Ovary (tissue), 9 donors: ENCODE measurements around the gene PA2G4. TPM values are rescaled to one million over a fixed set of nuclear protein-coding genes. Genes with fewer than 3 reads are reported as not detected.

ENCODE experiments used
- DNase-seq, 5 donors: peaks; one replicate each; pipeline ENCODE4 v3.0.0-alpha.2; 2019 to 2020
- H3K27ac ChIP-seq, 2 donors: fragments of 200-600 bp; one replicate each; pipeline versions ENCODE4 v1.5.1 to v1.8.0; 2019 to 2022
- H3K27me3 ChIP-seq: fragments of 200-600 bp; one replicate; pipeline ENCODE4 v1.8.0; 2022
- H3K36me3 ChIP-seq: fragments of 200-600 bp; sonication (generic); one replicate; pipeline ENCODE4 v1.5.1; 2019
- H3K4me1 ChIP-seq: one replicate; pipeline ENCODE4 v1.8.1; 2013; ENCODE audit warnings: mild to moderate bottlenecking, moderate library complexity; ENCODE audit not compliant: insufficient read depth
- H3K4me3 ChIP-seq: fragments of 200-600 bp; sonication (generic); one replicate; pipeline ENCODE4 v1.5.1; 2017
- H3K9me3 ChIP-seq, 2 donors: fragments of 200-600 bp in 1 of 2; sonication (generic) in 1 of 2; one replicate each; pipeline versions ENCODE4 v1.5.1 to v1.8.1; 2013 to 2019; ENCODE audit warnings: mild to moderate bottlenecking in 1 of 2, moderate library complexity in 1 of 2
- EP300 ChIP-seq: sonication (generic); formaldehyde crosslinking; IDR thresholded peaks from one replicate; pipeline ENCODE4 v1.6.1; 2017; ENCODE audit warnings: antibody characterized with exemption
- POLR2A ChIP-seq: fragments of 450-650 bp; IDR thresholded peaks from one replicate; pipeline ENCODE4 v1.6.1; 2017; ENCODE audit warnings: antibody characterized with exemption, mild to moderate bottlenecking, moderate library complexity
- WGBS, 3 donors: extraction: QIAGEN DNeasy Blood & Tissue Kit in 1 of 3; methylation state at CpG; one replicate each; pipeline versions ENCODE4 v1.1.5 to v1.1.7; 2013 to 2017; 5-methylcytosine and 5-hydroxymethylcytosine counted together
- intact Hi-C, 4 donors: fragments of 100-400 bp; cut with DNase I; formaldehyde crosslinking; loops; one replicate each; pipeline versions ENCODE4 v1.11.0 to v1.15.1; 2022 to 2023
- polyA plus RNA-seq, 2 donors: library from polyadenylated mRNA; stranded (reverse); fragments of 200-250 nt in 1 of 2; fragments of 350-450 nt in 1 of 2; fragmentation: Illumina TruSeq in 1 of 2; extraction: RNeasy Lipid Tissue Mini Kit (QIAGEN cat#74804) in 1 of 2; gene quantifications; one replicate each; pipeline ENCODE4 v1.2.3, GENCODE V29; 2013 to 2014
- total RNA-seq, 7 donors: library from RNA; depleted of rRNA in 2 of 7; stranded (reverse); fragments of >200 nt in 2 of 7; fragmentation: NEBNext Ultra II Directional in 3 of 7; extraction: Animal tissue kit (Norgen Biotek cat#: 25700) in 3 of 7; gene quantifications; one replicate each; pipeline versions ENCODE4 v1.1.0 to v1.2.4, GENCODE V29; 2016 to 2023
- TF ChIP-seq, protein P1 (sequence below), 3 donors: fragments of 450-650 bp in 2 of 3; fragments of 200-600 bp in 1 of 3; IDR thresholded peaks; one replicate each; pipeline versions ENCODE4 v1.5.1 to v1.8.0; 2016 to 2022; ENCODE audit warnings: antibody characterized with exemption in 3 of 3, mild to moderate bottlenecking in 1 of 3
- donor health status: DM: no; HTN: no; CAD: no; lungs with moderate emphysema.
- donor health status: DM: no; HTN: no; CAD: no.
- donor health status: Bipolar disorder and iron deficiency.
- donor health status: DM: yes; HTN: yes; CAD: no.
- donor health status: DM: no; HTN: no; CAD: no.
- donor health status: DM: yes; HTN: yes; CAD: no.

The PA2G4 gene
- total and polyA plus RNA-seq, 9 donors, result 65.6 to 219 (median 79.7) TPM

DNA sequence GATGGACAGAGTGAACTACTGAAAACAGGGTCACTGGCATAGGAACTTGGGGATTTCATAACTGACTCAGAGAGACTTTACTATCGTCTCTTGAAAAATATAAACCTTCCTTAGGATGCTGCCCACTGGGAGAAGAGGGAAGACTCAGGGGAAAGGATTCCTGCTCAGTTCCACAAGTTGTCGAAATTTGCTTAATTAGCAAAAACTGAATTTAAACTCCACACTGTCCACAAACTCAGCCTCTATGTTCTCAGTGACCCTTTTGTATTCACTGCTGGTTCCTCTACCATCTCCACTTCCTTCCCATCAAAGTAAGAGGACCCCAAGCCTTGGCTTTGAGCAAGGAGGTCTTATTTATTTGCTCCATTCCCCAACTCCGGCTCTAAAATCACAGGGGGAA, 40.9 kb downstream of the PA2G4 start:
- no peak overlapping the region for H3K4me3 ChIP-seq
- intact Hi-C loops, result no loop called here
- H3K4me1 ChIP-seq, result peaks cover 4% of the 10 kb centered on the region
- H3K27ac ChIP-seq, result no peak overlapping the region
- 69 to 82% (median 79%) methylated on average over 3 of the region's 3 CpGs for WGBS, 3 donors
- H3K36me3 ChIP-seq, result no peaks in the 10 kb centered on the region
- TF ChIP-seq, protein P1, sequence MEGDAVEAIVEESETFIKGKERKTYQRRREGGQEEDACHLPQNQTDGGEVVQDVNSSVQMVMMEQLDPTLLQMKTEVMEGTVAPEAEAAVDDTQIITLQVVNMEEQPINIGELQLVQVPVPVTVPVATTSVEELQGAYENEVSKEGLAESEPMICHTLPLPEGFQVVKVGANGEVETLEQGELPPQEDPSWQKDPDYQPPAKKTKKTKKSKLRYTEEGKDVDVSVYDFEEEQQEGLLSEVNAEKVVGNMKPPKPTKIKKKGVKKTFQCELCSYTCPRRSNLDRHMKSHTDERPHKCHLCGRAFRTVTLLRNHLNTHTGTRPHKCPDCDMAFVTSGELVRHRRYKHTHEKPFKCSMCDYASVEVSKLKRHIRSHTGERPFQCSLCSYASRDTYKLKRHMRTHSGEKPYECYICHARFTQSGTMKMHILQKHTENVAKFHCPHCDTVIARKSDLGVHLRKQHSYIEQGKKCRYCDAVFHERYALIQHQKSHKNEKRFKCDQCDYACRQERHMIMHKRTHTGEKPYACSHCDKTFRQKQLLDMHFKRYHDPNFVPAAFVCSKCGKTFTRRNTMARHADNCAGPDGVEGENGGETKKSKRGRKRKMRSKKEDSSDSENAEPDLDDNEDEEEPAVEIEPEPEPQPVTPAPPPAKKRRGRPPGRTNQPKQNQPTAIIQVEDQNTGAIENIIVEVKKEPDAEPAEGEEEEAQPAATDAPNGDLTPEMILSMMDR (IDR thresholded peaks at IDR 0.05), result no peak
- no peak for TF ChIP-seq EP300
- no peak for TF ChIP-seq POLR2A
- no peaks in the 10 kb centered on the region for H3K9me3 ChIP-seq
- H3K27me3 ChIP-seq, result no peaks in the 10 kb centered on the region
- DNase-seq, result no peak

DNA sequence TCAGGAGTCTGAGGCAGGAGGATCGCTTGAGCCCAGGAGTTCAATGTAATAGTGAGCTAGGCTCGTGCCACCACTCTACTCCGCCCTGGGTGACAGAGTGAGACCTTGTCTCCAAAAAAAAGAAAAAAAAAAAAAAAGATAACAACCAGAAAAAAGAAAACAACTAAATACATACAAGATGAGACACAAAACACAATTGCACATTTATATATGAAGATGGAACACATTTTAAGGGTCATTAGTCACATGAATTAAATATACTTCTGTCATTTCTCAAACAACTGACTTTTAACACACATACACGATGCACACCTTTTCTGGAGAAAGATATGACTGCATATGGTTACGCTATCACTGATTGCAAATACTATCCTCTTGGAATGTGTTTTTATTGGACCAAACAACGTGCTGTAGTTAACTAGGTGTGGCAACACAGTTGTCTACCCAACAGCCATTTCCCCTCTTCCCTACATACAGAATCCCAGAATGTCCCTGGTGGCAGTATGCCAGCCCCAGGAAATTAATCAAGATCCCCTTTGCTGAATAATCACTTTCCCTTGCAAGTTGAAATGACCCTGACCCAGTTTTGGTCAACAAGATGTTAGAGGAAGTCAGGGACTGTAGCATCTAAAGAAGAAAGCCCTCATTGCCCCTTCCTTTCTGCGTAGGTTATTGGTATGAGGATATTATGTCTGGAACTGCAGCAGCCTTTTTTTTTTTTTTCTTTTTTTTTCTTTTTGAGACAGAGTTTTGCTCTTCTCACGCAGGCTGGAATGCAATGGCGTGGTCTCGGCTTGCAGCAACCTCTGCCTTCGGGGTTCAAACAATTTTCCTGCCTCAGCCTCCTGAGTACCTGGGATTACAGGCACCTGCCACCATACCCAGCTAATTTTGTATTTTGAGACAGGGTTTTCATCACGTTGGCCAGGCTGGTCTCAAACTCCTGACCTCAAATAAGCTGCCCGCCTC, 42.4 kb downstream of the PA2G4 start:
- H3K27ac ChIP-seq, result peak overlapping the region; percentile 10 to 35
- DNase-seq, result peak; percentile 54 to 70 (median 64)
- H3K27me3 ChIP-seq, result no peaks in the 10 kb centered on the region
- no peaks in the 10 kb centered on the region for H3K36me3 ChIP-seq
- H3K4me3 ChIP-seq, result no peak overlapping the region
- peaks cover 6% of the 10 kb centered on the region for H3K4me1 ChIP-seq
- 27 to 37% (median 27%) methylated on average over 13 of the region's 13 CpGs for WGBS, 3 donors
- intact Hi-C loops, result no loop called here
- no peaks in the 10 kb centered on the region for H3K9me3 ChIP-seq
- TF ChIP-seq POLR2A (no peak), EP300 (no peak)

DNA sequence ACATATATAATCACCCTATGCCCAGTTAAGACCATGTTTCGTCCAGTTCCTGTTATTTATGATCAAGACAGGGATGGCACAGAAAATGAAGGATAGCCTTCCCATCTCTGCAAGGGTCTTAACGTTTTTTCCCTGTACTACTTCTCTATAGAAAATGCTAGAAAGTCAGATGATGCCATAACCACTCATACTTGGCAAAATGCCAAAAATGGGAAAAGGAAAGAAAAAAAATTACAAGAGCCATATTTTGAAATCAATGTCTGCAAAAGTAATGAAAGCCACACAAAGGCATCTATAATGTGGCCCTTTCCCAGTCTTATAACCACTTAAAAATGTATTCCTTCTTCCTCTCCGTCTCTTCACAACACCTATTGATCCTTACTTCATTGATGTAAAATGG, 46.2 kb downstream of the PA2G4 start:
- H3K27me3 ChIP-seq, result no peaks in the 10 kb centered on the region
- TF ChIP-seq POLR2A, result no peak
- TF ChIP-seq, protein P1 (IDR thresholded peaks at IDR 0.05), result no peak
- TF ChIP-seq EP300, result no peak
- intact Hi-C loops, result no loop called here
- no peak for DNase-seq
- H3K4me3 ChIP-seq, result no peak overlapping the region
- H3K4me1 ChIP-seq, result peaks cover 14% of the 10 kb centered on the region
- no peak overlapping the region for H3K27ac ChIP-seq
- no peaks in the 10 kb centered on the region for H3K9me3 ChIP-seq
- WGBS, 3 donors, result 65 to 66% (median 66%) methylated on average over 3 of the region's 3 CpGs
- H3K36me3 ChIP-seq, result no peaks in the 10 kb centered on the region

DNA sequence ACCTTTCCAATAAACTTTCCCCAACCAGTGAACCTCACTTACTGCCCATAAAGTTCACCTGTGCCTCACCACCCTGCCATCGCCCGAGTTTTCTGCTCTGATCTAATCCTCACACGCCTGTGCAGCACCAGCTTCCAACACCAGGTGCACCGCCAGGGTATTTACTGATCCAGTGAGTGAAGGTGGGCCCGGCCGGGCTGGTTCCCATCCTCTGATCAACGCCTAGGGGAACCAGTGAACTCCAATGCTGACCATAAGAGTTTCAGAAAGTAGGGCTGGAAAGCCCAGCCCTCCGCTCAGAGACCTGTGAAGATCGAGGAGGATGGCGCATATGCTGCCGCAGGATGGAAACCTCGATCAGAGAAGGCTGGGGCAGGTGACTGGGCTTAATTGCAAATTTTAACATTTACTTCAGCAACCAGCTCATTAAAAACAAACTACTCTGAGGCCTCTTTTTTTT, 47.3 kb downstream of the PA2G4 start:
- peaks cover 14% of the 10 kb centered on the region for H3K4me1 ChIP-seq
- WGBS, 3 donors, result 6 to 10% (median 9%) methylated on average over 12 of the region's 12 CpGs
- H3K4me3 ChIP-seq, result peak overlapping the region; percentile 54
- no peaks in the 10 kb centered on the region for H3K27me3 ChIP-seq
- no peaks in the 10 kb centered on the region for H3K36me3 ChIP-seq
- peak overlapping the region; percentile 37 to 74 for H3K27ac ChIP-seq
- H3K9me3 ChIP-seq, result no peaks in the 10 kb centered on the region
- intact Hi-C loops, result no loop called here
- peak in 2 of 5 donors; percentile 53 to 59 for DNase-seq
- TF ChIP-seq, protein P1 (IDR thresholded peaks at IDR 0.05), result peak in 1 of 3 donors; percentile 38
- no peak for TF ChIP-seq EP300
